CD14-positive monocyte (primary cell): ENCODE data around the gene CHID1. TPM values are rescaled to one million over a fixed set of nuclear protein-coding genes. Genes with fewer than 3 reads are reported as not detected.
A peak's percentile ranks its signal among the peaks of the same experiment; 100 is the strongest.

Experiments used
- DNase-seq, 3 donors: peaks; one replicate each; pipeline ENCODE4 v3.0.0-alpha.2; 2011 to 2022
- H2AFZ ChIP-seq: 2 replicates; pipeline ENCODE4 v1.6.0; 2012; ENCODE audit warnings: mild to moderate bottlenecking, low read depth, low read length, inconsistent platforms; ENCODE audit not compliant: insufficient read depth, poor library complexity, severe bottlenecking
- H3K27ac ChIP-seq, 2 donors: 1 replicate in 1 of 2; 2 replicates in 1 of 2; pipeline ENCODE4 v1.5.1; 2012 to 2013; ENCODE audit warnings: low read length in 2 of 2, control low read depth in 1 of 2, inconsistent platforms in 1 of 2, low read depth in 1 of 2, mild to moderate bottlenecking in 1 of 2
- H3K27me3 ChIP-seq, 2 donors: one replicate each; pipeline versions ENCODE4 v1.6.0 to v1.6.1; 2011 to 2013; ENCODE audit warnings: low read length in 2 of 2; ENCODE audit not compliant: control insufficient read depth in 2 of 2, insufficient read depth in 2 of 2
- H3K36me3 ChIP-seq, 2 donors: replicated peaks in 1 of 2; 1 replicate in 1 of 2; 2 replicates in 1 of 2; pipeline versions ENCODE4 v1.5.1 to v1.6.1; 2012 to 2013; ENCODE audit warnings: low read length in 2 of 2, control low read depth in 1 of 2, inconsistent platforms in 1 of 2, mild to moderate bottlenecking in 1 of 2; ENCODE audit not compliant: insufficient read depth in 2 of 2, control insufficient read depth in 1 of 2
- H3K4me1 ChIP-seq, 2 donors: 1 replicate in 1 of 2; 2 replicates in 1 of 2; pipeline versions ENCODE4 v1.5.1 to v1.6.1; 2012 to 2013; ENCODE audit warnings: low read length in 2 of 2, control low read depth in 1 of 2, inconsistent platforms in 1 of 2, mild to moderate bottlenecking in 1 of 2, moderate library complexity in 1 of 2; ENCODE audit not compliant: insufficient read depth in 2 of 2, control insufficient read depth in 1 of 2
- H3K4me2 ChIP-seq: replicated peaks from 2 replicates; pipeline ENCODE3; 2012; ENCODE audit warnings: low read length, moderate library complexity, mild to moderate bottlenecking; ENCODE audit not compliant: poor library complexity, severe bottlenecking; ENCODE audit errors: extremely low read depth
- H3K4me3 ChIP-seq, 3 experiments: fragments of 200-600 bp in 1 of 3; sonication (generic) in 1 of 3; replicated peaks in 1 of 3; 1 replicate in 2 of 3; 2 replicates in 1 of 3; pipeline ENCODE4 v1.5.1; 2011 to 2013; ENCODE audit warnings: low read length in 3 of 3, mild to moderate bottlenecking in 3 of 3, control low read depth in 2 of 3, low read depth in 2 of 3, inconsistent platforms in 1 of 3, moderate library complexity in 1 of 3
- H3K79me2 ChIP-seq: 2 replicates; pipeline ENCODE4 v1.6.0; 2012; ENCODE audit warnings: mild to moderate bottlenecking, control low read depth, inconsistent platforms, low read length, moderate library complexity; ENCODE audit not compliant: insufficient read depth
- H3K9ac ChIP-seq: 2 replicates; pipeline ENCODE4 v1.6.0; 2017; ENCODE audit warnings: low read length, mild to moderate bottlenecking; ENCODE audit not compliant: insufficient read depth, poor library complexity, severe bottlenecking
- H3K9me3 ChIP-seq, 2 donors: replicated peaks in 1 of 2; 1 replicate in 1 of 2; 2 replicates in 1 of 2; pipeline versions ENCODE4 v1.5.1 to v1.6.1; 2012 to 2013; ENCODE audit warnings: low read length in 2 of 2, control low read depth in 1 of 2; ENCODE audit not compliant: control insufficient read depth in 1 of 2, insufficient read depth in 1 of 2
- H4K20me1 ChIP-seq: 2 replicates; pipeline ENCODE4 v1.6.0; 2012; ENCODE audit warnings: mild to moderate bottlenecking, low read length, control low read depth, moderate library complexity; ENCODE audit not compliant: insufficient read depth
- H3K27ac Mint-ChIP-seq, 7 donors: one replicate each; pipeline ENCODE4 v1.8.0; 2020; ENCODE audit warnings: mild to moderate bottlenecking in 7 of 7, mixed read lengths in 7 of 7, moderate library complexity in 6 of 7, inconsistent platforms in 2 of 7
- H3K27me3 Mint-ChIP-seq, 3 donors: one replicate each; pipeline ENCODE4 v1.8.0; 2021 to 2022; ENCODE audit warnings: low read depth in 3 of 3, mild to moderate bottlenecking in 3 of 3, mixed read lengths in 3 of 3, moderate library complexity in 3 of 3, inconsistent platforms in 1 of 3
- H3K36me3 Mint-ChIP-seq, 2 donors: one replicate each; pipeline ENCODE4 v1.8.0; 2020; ENCODE audit warnings: mixed read lengths in 2 of 2, inconsistent platforms in 1 of 2, mild to moderate bottlenecking in 1 of 2
- H3K4me1 Mint-ChIP-seq: one replicate; pipeline ENCODE4 v1.8.0; 2020; ENCODE audit warnings: mild to moderate bottlenecking, mixed read lengths
- H3K4me3 Mint-ChIP-seq, 2 donors: one replicate each; pipeline ENCODE4 v1.8.0; 2020; ENCODE audit warnings: mild to moderate bottlenecking in 2 of 2, mixed read lengths in 2 of 2, moderate library complexity in 1 of 2
- H3K9me3 Mint-ChIP-seq, 7 donors: one replicate each; pipeline ENCODE4 v1.8.0; 2020 to 2022; ENCODE audit warnings: mixed read lengths in 7 of 7, mild to moderate bottlenecking in 6 of 7, moderate library complexity in 6 of 7, inconsistent platforms in 2 of 7
- CTCF ChIP-seq: fragments of 200-600 bp; IDR thresholded peaks from one replicate; pipeline ENCODE4 v1.8.0; 2022; ENCODE audit warnings: antibody characterized with exemption, mild to moderate bottlenecking
- WGBS: methylation state at CpG from one replicate; pipeline ENCODE4 v1.1.5; 2013; ENCODE audit warnings: missing lambda C conversion rate; ENCODE audit not compliant: insufficient coverage; 5-methylcytosine and 5-hydroxymethylcytosine counted together
- intact Hi-C, 2 donors: fragments of 100-400 bp; cut with micrococcal nuclease; formaldehyde crosslinking; loops; one replicate each; pipeline versions ENCODE4 v1.15.0 to v1.15.1; 2023
- polyA plus RNA-seq, 3 donors: library from polyadenylated mRNA; depleted of rRNA in 1 of 3; unstranded in 2 of 3; stranded (reverse) in 1 of 3; fragments of 300-500 nt in 2 of 3; fragments of >200 nt in 1 of 3; fragmentation: Illumina TruSeq in 2 of 3; gene quantifications; 1 replicate in 2 of 3; 2 replicates in 1 of 3; pipeline ENCODE4 v1.2.3, GENCODE V29; 2012 to 2021

The CHID1 gene
- polyA plus RNA-seq, 3 donors, result 23.2 to 45.4 (median 45.0) TPM

GRCh38 chr11:925496-926301 lies 15.1 kb upstream of the CHID1 start, which contains the start of gene AP2A2:
Gene AP2A2, plus strand, starts transcription at chr11:925870. Its CDS starts 152 bp downstream, at chr11:926022.
- H3K9ac ChIP-seq, result peak within 1 kb of the TSS; percentile 73
- intact Hi-C loops, result loop anchor here in 1 of 2 donors (5.0 kb wide), 1 partner anchor 78 kb away; no protein-coding TSS in a partner anchor
- Mint-ChIP-seq H3K27me3 (no peaks in the 10 kb centered on the region), H3K27ac (peak within 1 kb of the TSS in 6 of 7 donors; percentile 2 to 85 (median 52)), H3K4me1 (peaks cover 22% of the 10 kb centered on the region), H3K9me3 (no peaks in the 10 kb centered on the region), H3K36me3 (peaks cover 8 to 18% of the 10 kb centered on the region in 2 donors), H3K4me3 (peak within 1 kb of the TSS; percentile 81 to 89)
- H3K4me1 ChIP-seq, result peaks cover 13 to 15% of the 10 kb centered on the region in 2 donors
- WGBS, result 4% methylated on average over 117 of the region's 124 CpGs
- H3K79me2 ChIP-seq, result peaks cover 45% of the 10 kb centered on the region
- peak; percentile 92 for TF ChIP-seq CTCF
- peak within 1 kb of the TSS; percentile 93 for H3K4me2 ChIP-seq
- H3K27ac ChIP-seq, result peak within 1 kb of the TSS in 1 of 2 donors; percentile 67
- H4K20me1 ChIP-seq, result peaks cover 44% of the 10 kb centered on the region
- H3K9me3 ChIP-seq, result no peaks in the 10 kb centered on the region
- peaks cover 0 to 5% of the 10 kb centered on the region in 2 donors for H3K36me3 ChIP-seq
- H3K27me3 ChIP-seq, result no peaks in the 10 kb centered on the region
- peak within 1 kb of the TSS; percentile 66 to 81 (median 76) for H3K4me3 ChIP-seq
- peak within 1 kb of the TSS; percentile 63 for H2AFZ ChIP-seq
- DNase-seq, result peak; percentile 84 to 92 (median 86)

- no peak overlapping the region for H3K4me3 Mint-ChIP-seq
- intact Hi-C loops, result loop anchor here in 1 of 2 donors (5.0 kb wide), 1 partner anchor 78 kb away; no protein-coding TSS in a partner anchor
- TF ChIP-seq CTCF, result no peak
- H4K20me1 ChIP-seq, result peaks cover 40% of the 10 kb centered on the region
- H3K9me3 Mint-ChIP-seq, result no peaks in the 10 kb centered on the region
- peaks cover 13 to 15% of the 10 kb centered on the region in 2 donors for H3K4me1 ChIP-seq
- peaks cover 8 to 18% of the 10 kb centered on the region in 2 donors for H3K36me3 Mint-ChIP-seq
- H3K27me3 ChIP-seq, result no peaks in the 10 kb centered on the region
- no peak overlapping the region for H3K27ac Mint-ChIP-seq
- H3K27ac ChIP-seq, result no peak overlapping the region
- peaks cover 0 to 2% (median 0%) of the 10 kb centered on the region in 3 donors for H3K27me3 Mint-ChIP-seq
- peak overlapping the region; percentile 64 for H3K4me2 ChIP-seq
- no peak for DNase-seq
- WGBS, result 41% methylated on average over 19 of the region's 28 CpGs
- peaks cover 39% of the 10 kb centered on the region for H3K79me2 ChIP-seq
- H3K9me3 ChIP-seq, result no peaks in the 10 kb centered on the region
- peaks cover 0 to 5% of the 10 kb centered on the region in 2 donors for H3K36me3 ChIP-seq
- peak overlapping the region in 2 of 3 experiments; percentile 27 to 81 for H3K4me3 ChIP-seq
- H3K9ac ChIP-seq, result no peak overlapping the region
- H2AFZ ChIP-seq, result peak overlapping the region; percentile 50
- H3K4me1 Mint-ChIP-seq, result peaks cover 20% of the 10 kb centered on the region
Measured at GRCh38 chr11:925158-925495, 14.5 kb upstream of the CHID1 start.
